GM23248 (cell line): ENCODE measurements around the gene SRSF1. TPM values are rescaled to one million over a fixed set of nuclear protein-coding genes. Genes with fewer than 3 reads are reported as not detected.

Experiments used
- DNase-seq: peaks from one replicate; pipeline ENCODE4 v3.0.0-alpha.2; 2015
- H2AFZ ChIP-seq: fragments of 200-600 bp; sonication (generic); 2 replicates; pipeline ENCODE4 v1.6.1; 2016; ENCODE audit warnings: antibody characterized with exemption
- H3F3A ChIP-seq: fragments of 200-600 bp; sonication (generic); 2 replicates; pipeline ENCODE4 v1.6.1; 2016; ENCODE audit warnings: mild to moderate bottlenecking, antibody characterized with exemption, mixed run types; ENCODE audit not compliant: insufficient read depth
- H3K27ac ChIP-seq: fragments of 200-600 bp; sonication (generic); 2 replicates; pipeline ENCODE4 v1.5.1; 2016; ENCODE audit warnings: mild to moderate bottlenecking
- H3K27me3 ChIP-seq: fragments of 200-600 bp; sonication (generic); replicated peaks from 2 replicates; pipeline ENCODE4 v1.6.1; 2016; ENCODE audit warnings: mild to moderate bottlenecking; ENCODE audit not compliant: insufficient read depth
- H3K36me3 ChIP-seq: fragments of 200-600 bp; sonication (generic); 2 replicates; pipeline ENCODE4 v1.6.1; 2016; ENCODE audit warnings: low read depth, mild to moderate bottlenecking
- H3K4me1 ChIP-seq: fragments of 200-600 bp; sonication (generic); 2 replicates; pipeline ENCODE4 v1.6.1; 2016; ENCODE audit warnings: mild to moderate bottlenecking; ENCODE audit not compliant: insufficient read depth
- H3K4me2 ChIP-seq: fragments of 200-600 bp; sonication (generic); one replicate; pipeline ENCODE4 v1.6.1; 2016; ENCODE audit warnings: mild to moderate bottlenecking; ENCODE audit not compliant: unreplicated experiment
- H3K4me3 ChIP-seq: fragments of 200-600 bp; sonication (generic); 2 replicates; pipeline ENCODE4 v1.5.1; 2016; ENCODE audit warnings: mild to moderate bottlenecking
- H3K79me2 ChIP-seq: fragments of 200-600 bp; sonication (generic); 2 replicates; pipeline ENCODE4 v1.6.1; 2016; ENCODE audit warnings: mild to moderate bottlenecking; ENCODE audit not compliant: insufficient read depth
- H3K9ac ChIP-seq: fragments of 200-600 bp; sonication (generic); 2 replicates; pipeline ENCODE4 v1.6.1; 2016; ENCODE audit warnings: mild to moderate bottlenecking
- H3K9me2 ChIP-seq: fragments of 200-600 bp; sonication (generic); 2 replicates; pipeline ENCODE4 v1.6.1; 2016; ENCODE audit warnings: mixed run types, mild to moderate bottlenecking, moderate library complexity; ENCODE audit not compliant: insufficient read depth
- H3K9me3 ChIP-seq: fragments of 200-600 bp; sonication (generic); one replicate; pipeline ENCODE4 v1.6.1; 2017; ENCODE audit warnings: low read depth
- H4K20me1 ChIP-seq: fragments of 200-600 bp; sonication (generic); 2 replicates; pipeline ENCODE4 v1.6.0; 2016; ENCODE audit not compliant: insufficient read depth
- EZH2 ChIP-seq: fragments of 200-600 bp; sonication (generic); IDR thresholded peaks from 2 replicates; pipeline ENCODE4 v1.6.1; 2018; ENCODE audit warnings: antibody characterized with exemption, mild to moderate bottlenecking; ENCODE audit not compliant: insufficient read depth, poor library complexity, severe bottlenecking
- EZH2phosphoT487 ChIP-seq: fragments of 200-600 bp; sonication (generic); IDR thresholded peaks from 2 replicates; pipeline ENCODE4 v1.6.1; 2018; ENCODE audit warnings: antibody characterized with exemption, moderate library complexity, mild to moderate bottlenecking, low read depth; ENCODE audit not compliant: insufficient read depth
- WGBS, 2 experiments: methylation state at CpG; one replicate each; pipeline ENCODE4 v1.1.6; 2015 to 2017; ENCODE audit warnings: low lambda C conversion rate in 2 of 2, low coverage in 1 of 2; ENCODE audit errors: missing lambda C conversion rate in 2 of 2; 5-methylcytosine and 5-hydroxymethylcytosine counted together
- in situ Hi-C: fragments of 300-500 bp; cut with MboI; formaldehyde crosslinking; loops from 2 replicates; pipeline ENCODE4 v1.15.0; 2020
- polyA plus RNA-seq: library from polyadenylated mRNA; unstranded; fragments of >200 nt; fragmentation: Nextera tagmentation; extraction: Ambion mirVana; gene quantifications from 2 replicates; pipeline ENCODE4 v1.2.1, GENCODE V29; 2016
- total RNA-seq: library from RNA; depleted of rRNA; stranded (reverse); fragments of >200 nt; shearing (Covaris generic); gene quantifications from 2 replicates; pipeline ENCODE4 v1.2.3, GENCODE V29; 2014

SRSF1 gene
- total and polyA plus RNA-seq, 2 experiments from 2014 or later = 130 to 204 TPM

DNA sequence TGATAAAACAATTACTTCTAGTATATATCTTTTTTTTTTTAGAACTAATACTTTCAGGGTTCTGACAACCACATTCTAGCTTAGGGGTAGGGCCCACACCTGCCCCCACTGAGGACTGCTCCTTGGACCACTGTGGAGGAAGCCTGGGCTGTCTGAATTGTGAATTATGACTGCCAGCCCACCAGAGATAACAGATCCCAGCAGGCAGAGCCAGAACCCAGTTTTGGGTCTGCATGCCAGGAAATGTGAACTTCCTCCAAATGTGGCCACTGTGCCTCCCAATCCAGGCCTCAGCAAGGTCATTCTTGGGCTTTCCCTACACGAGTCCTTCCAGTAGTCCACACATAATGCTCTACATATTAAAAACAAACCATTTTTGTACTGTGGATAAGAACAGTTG lies 34.9 kb downstream of the SRSF1 start:
- Histone ChIP-seq H3K27me3 (no peaks in the 10 kb centered on the region), H3K9me3 (no peaks in the 10 kb centered on the region), H3K9ac (no peak overlapping the region), H3K36me3 (peaks cover 23% of the 10 kb centered on the region), H4K20me1 (no peaks in the 10 kb centered on the region), H3K9me2 (no peaks in the 10 kb centered on the region), H3K27ac (no peak overlapping the region), H3K79me2 (peaks cover 10% of the 10 kb centered on the region; the same call in 1 of the 2 replicates), H3K4me3 (no peak overlapping the region), H2AFZ (no peak overlapping the region), H3K4me1 (peaks cover 21% of the 10 kb centered on the region), H3K4me2 (no peak overlapping the region), H3F3A (peaks cover 25% of the 10 kb centered on the region)
- 80 to 87% methylated on average over 1 of the region's 1 CpG for WGBS, 2 experiments
- TF ChIP-seq EZH2 (no peak), EZH2phosphoT487 (no peak)
- DNase-seq = no peak
- in situ Hi-C loops = no loop called here

- TF ChIP-seq EZH2 = no peak
- no peak for TF ChIP-seq EZH2phosphoT487
- Histone ChIP-seq H3K9ac (no peak overlapping the region), H3F3A (peaks cover 22% of the 10 kb centered on the region), H3K36me3 (peaks cover 17% of the 10 kb centered on the region), H3K9me3 (no peaks in the 10 kb centered on the region), H3K79me2 (peaks cover 4% of the 10 kb centered on the region; the same call in 1 of the 2 replicates), H3K27ac (no peak overlapping the region), H3K9me2 (no peaks in the 10 kb centered on the region), H3K4me1 (peaks cover 21% of the 10 kb centered on the region), H3K4me2 (no peak overlapping the region), H3K4me3 (no peak overlapping the region), H4K20me1 (no peaks in the 10 kb centered on the region), H2AFZ (no peak overlapping the region), H3K27me3 (no peaks in the 10 kb centered on the region)
- WGBS, 2 experiments = 94% methylated on average over 10 of the region's 10 CpGs
- in situ Hi-C loops = no loop called here
- DNase-seq = no peak
Observed at GRCh38 chr17:57971572-57971971, 35.5 kb downstream of the SRSF1 start.

- no peak for TF ChIP-seq EZH2
- no peak for TF ChIP-seq EZH2phosphoT487
- H3K36me3 ChIP-seq = peaks cover 11% of the 10 kb centered on the region; the same call in 1 of the 2 replicates
- H3K27me3 ChIP-seq = no peaks in the 10 kb centered on the region
- no peak overlapping the region for H3K9ac ChIP-seq
- H3K27ac ChIP-seq = peak overlapping the region; percentile 30; the same call in 1 of the 2 replicates
- H3K9me2 ChIP-seq = no peaks in the 10 kb centered on the region
- no peaks in the 10 kb centered on the region for H4K20me1 ChIP-seq
- WGBS, 2 experiments = 12 to 16% methylated on average over 4 of the region's 4 CpGs
- in situ Hi-C loops = no loop called here
- peaks cover 18% of the 10 kb centered on the region for H3F3A ChIP-seq
- no peaks in the 10 kb centered on the region for H3K9me3 ChIP-seq
- H3K4me1 ChIP-seq = peaks cover 21% of the 10 kb centered on the region
- H2AFZ ChIP-seq = no peak overlapping the region
- no peak overlapping the region for H3K4me3 ChIP-seq
- peak; percentile 76 for DNase-seq
- no peaks in the 10 kb centered on the region for H3K79me2 ChIP-seq
- no peak overlapping the region for H3K4me2 ChIP-seq
Observed at GRCh38 chr17:57970710-57971109, 36.3 kb downstream of the SRSF1 start.

GRCh38 chr17:57968456-57968855 lies 38.6 kb downstream of the SRSF1 start:
- Histone ChIP-seq H3K36me3 (no peaks in the 10 kb centered on the region), H3K4me1 (peaks cover 10% of the 10 kb centered on the region), H3K27ac (no peak overlapping the region), H3F3A (peaks cover 11% of the 10 kb centered on the region), H3K9ac (no peak overlapping the region), H3K79me2 (no peaks in the 10 kb centered on the region), H3K4me2 (no peak overlapping the region), H2AFZ (no peak overlapping the region), H3K9me2 (no peaks in the 10 kb centered on the region), H3K4me3 (no peak overlapping the region), H3K27me3 (no peaks in the 10 kb centered on the region), H4K20me1 (no peaks in the 10 kb centered on the region), H3K9me3 (no peaks in the 10 kb centered on the region)
- TF ChIP-seq EZH2 (no peak), EZH2phosphoT487 (no peak)
- no peak for DNase-seq
- in situ Hi-C loops = no loop called here
- WGBS, 2 experiments = 88 to 100% methylated on average over 1 of the region's 1 CpG

DNA sequence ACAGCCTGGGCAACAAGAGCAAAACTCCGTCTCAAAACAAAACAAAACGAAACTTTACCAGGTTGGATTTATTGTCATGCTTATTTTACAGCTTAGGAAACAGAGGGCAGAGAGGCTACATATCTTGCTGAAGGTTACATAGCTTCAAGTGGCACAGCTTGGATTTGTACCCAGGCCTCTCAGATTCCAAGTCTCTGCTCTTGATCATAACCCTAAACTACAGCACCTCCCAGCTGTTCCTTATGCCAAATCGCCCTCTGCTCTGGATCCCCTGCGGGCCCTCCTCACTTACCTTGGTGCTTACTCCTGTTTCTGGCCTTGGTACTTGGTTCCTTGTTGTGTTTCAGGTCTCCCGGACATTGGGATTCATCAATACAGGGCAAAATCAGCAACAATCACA lies 40.2 kb downstream of the SRSF1 start:
- Histone ChIP-seq H3K79me2 (no peaks in the 10 kb centered on the region), H3K9me2 (no peaks in the 10 kb centered on the region), H3K27me3 (no peaks in the 10 kb centered on the region), H3F3A (peaks cover 10% of the 10 kb centered on the region), H3K4me2 (no peak overlapping the region), H3K9ac (no peak overlapping the region), H3K27ac (no peak overlapping the region), H3K4me1 (peaks cover 10% of the 10 kb centered on the region), H3K36me3 (no peaks in the 10 kb centered on the region), H2AFZ (no peak overlapping the region), H3K9me3 (no peaks in the 10 kb centered on the region), H4K20me1 (no peaks in the 10 kb centered on the region), H3K4me3 (no peak overlapping the region)
- in situ Hi-C loops = no loop called here
- no peak for DNase-seq
- TF ChIP-seq EZH2phosphoT487 = no peak
- no peak for TF ChIP-seq EZH2
- 90 to 93% methylated on average over 5 of the region's 5 CpGs for WGBS, 2 experiments
